ENCODE measurements around the gene SIGMAR1.
A peak's percentile ranks its signal among the peaks of the same experiment; 100 is the strongest.

Gene SIGMAR1

GRCh38 chr9:34620061-34620994, 17.3 kb downstream of the SIGMAR1 start, which contains the start of gene DCTN3:
Gene DCTN3 (minus strand): TSS chr9:34620495. CDS start chr9:34620464, 31 bp downstream.
- H3K23ac ChIP-seq (ENCODE audit: low read length): no peak within 1 kb of the TSS
- H3K4me1 ChIP-seq (ENCODE audit: control insufficient read depth, low read depth, low read length): peaks cover 2% of the 10 kb centered on the region
- no peaks in the 10 kb centered on the region for H3K36me3 ChIP-seq (ENCODE audit: control insufficient read depth, insufficient read depth, low read length)
- no peak within 1 kb of the TSS for H2BK15ac ChIP-seq (replicated peaks; ENCODE audit: low read depth)
- no peak within 1 kb of the TSS for H2BK5ac ChIP-seq (ENCODE audit: low read length)
- no peak within 1 kb of the TSS for H4K8ac ChIP-seq (ENCODE audit: low read depth, low read length)
- peaks cover 13% of the 10 kb centered on the region for H3K27me3 ChIP-seq (ENCODE audit: insufficient read depth, low read length, poor library complexity)
- no peak within 1 kb of the TSS for H2BK120ac ChIP-seq (ENCODE audit: low read depth, low read length)
- no peak within 1 kb of the TSS for H4K5ac ChIP-seq (ENCODE audit: low read length)
- peak within 1 kb of the TSS; percentile 82 for H3K56ac ChIP-seq (ENCODE audit: low read length)
- peak within 1 kb of the TSS; percentile 45 for H3K4me3 ChIP-seq (ENCODE audit: low read length)
- no peaks in the 10 kb centered on the region for H3K79me1 ChIP-seq (ENCODE audit: low read length)
- peak; percentile 97 for DNase-seq
- peak within 1 kb of the TSS; percentile 78 for H3K4me2 ChIP-seq (ENCODE audit: low read length)
- WGBS (ENCODE audit: extremely low coverage, insufficient coverage, low lambda C conversion rate): no CpG with 5 or more reads among the region's 43 CpGs
- no peak within 1 kb of the TSS for H3K18ac ChIP-seq (ENCODE audit: low read length)
- peak within 1 kb of the TSS; percentile 69 for H3K9ac ChIP-seq (ENCODE audit: low read length)
- H3K4ac ChIP-seq (ENCODE audit: low read depth, low read length): no peak within 1 kb of the TSS
- H2AK5ac ChIP-seq (ENCODE audit: low read length): no peak within 1 kb of the TSS
- no peaks in the 10 kb centered on the region for H3K79me2 ChIP-seq (ENCODE audit: control insufficient read depth, insufficient read depth, low read length)
- H3K27ac ChIP-seq (ENCODE audit: low read depth, low read length): no peak within 1 kb of the TSS

GRCh38 chr9:34615132-34615531, 22.5 kb downstream of the SIGMAR1 start:
- Histone ChIP-seq H3K18ac (ENCODE audit: low read length) (no peak overlapping the region), H3K23ac (ENCODE audit: low read length) (no peak overlapping the region), H3K36me3 (ENCODE audit: control insufficient read depth, insufficient read depth, low read length) (no peaks in the 10 kb centered on the region), H2BK120ac (ENCODE audit: low read depth, low read length) (no peak overlapping the region), H2BK15ac (replicated peaks; ENCODE audit: low read depth) (no peak overlapping the region), H3K4me3 (ENCODE audit: low read length) (no peak overlapping the region), H2BK5ac (ENCODE audit: low read length) (no peak overlapping the region), H3K79me1 (ENCODE audit: low read length) (no peaks in the 10 kb centered on the region), H4K8ac (ENCODE audit: low read depth, low read length) (no peak overlapping the region), H3K56ac (ENCODE audit: low read length) (no peak overlapping the region), H2AK5ac (ENCODE audit: low read length) (no peak overlapping the region), H3K79me2 (ENCODE audit: control insufficient read depth, insufficient read depth, low read length) (no peaks in the 10 kb centered on the region), H3K4ac (ENCODE audit: low read depth, low read length) (no peak overlapping the region), H3K9ac (ENCODE audit: low read length) (no peak overlapping the region), H3K4me1 (ENCODE audit: control insufficient read depth, low read depth, low read length) (peaks cover 6% of the 10 kb centered on the region), H3K27ac (ENCODE audit: low read depth, low read length) (no peak overlapping the region), H4K5ac (ENCODE audit: low read length) (no peak overlapping the region), H3K27me3 (ENCODE audit: insufficient read depth, low read length, poor library complexity) (no peaks in the 10 kb centered on the region), H3K4me2 (ENCODE audit: low read length) (no peak overlapping the region)
- no CpG with 5 or more reads among the region's 2 CpGs for WGBS (ENCODE audit: extremely low coverage, insufficient coverage, low lambda C conversion rate)
- DNase-seq: no peak

- Histone ChIP-seq H3K18ac (ENCODE audit: low read length) (no peak overlapping the region), H3K79me1 (ENCODE audit: low read length) (no peaks in the 10 kb centered on the region), H2BK5ac (ENCODE audit: low read length) (no peak overlapping the region), H2BK120ac (ENCODE audit: low read depth, low read length) (no peak overlapping the region), H4K8ac (ENCODE audit: low read depth, low read length) (no peak overlapping the region), H3K56ac (ENCODE audit: low read length) (peak overlapping the region; percentile 71), H3K79me2 (ENCODE audit: control insufficient read depth, insufficient read depth, low read length) (no peaks in the 10 kb centered on the region), H2BK15ac (replicated peaks; ENCODE audit: low read depth) (no peak overlapping the region), H3K4me1 (ENCODE audit: control insufficient read depth, low read depth, low read length) (peaks cover 3% of the 10 kb centered on the region), H3K27me3 (ENCODE audit: insufficient read depth, low read length, poor library complexity) (no peaks in the 10 kb centered on the region), H3K4me3 (ENCODE audit: low read length) (no peak overlapping the region), H3K4me2 (ENCODE audit: low read length) (peak overlapping the region; percentile 90), H2AK5ac (ENCODE audit: low read length) (no peak overlapping the region), H3K4ac (ENCODE audit: low read depth, low read length) (no peak overlapping the region), H3K27ac (ENCODE audit: low read depth, low read length) (no peak overlapping the region), H4K5ac (ENCODE audit: low read length) (no peak overlapping the region), H3K9ac (ENCODE audit: low read length) (peak overlapping the region; percentile 65), H3K23ac (ENCODE audit: low read length) (no peak overlapping the region), H3K36me3 (ENCODE audit: control insufficient read depth, insufficient read depth, low read length) (no peaks in the 10 kb centered on the region)
- whole genome bisulfite sequencing (ENCODE audit: extremely low coverage, insufficient coverage, low lambda C conversion rate): no CpG with 5 or more reads among the region's 15 CpGs
- peak; percentile 81 for DNase-seq
Measured at GRCh38 chr9:34612788-34613390, 24.7 kb downstream of the SIGMAR1 start.

GRCh38 chr9:34611811-34612787, 25.5 kb downstream of the SIGMAR1 start, which contains the start of gene RPP25L:
Gene RPP25L (minus strand): TSS chr9:34612097. CDS start chr9:34611296, 801 bp downstream.
- Histone ChIP-seq H3K4ac (ENCODE audit: low read depth, low read length) (peak within 1 kb of the TSS; percentile 61), H2AK5ac (ENCODE audit: low read length) (peak within 1 kb of the TSS; percentile 79), H3K18ac (ENCODE audit: low read length) (peak within 1 kb of the TSS; percentile 82), H3K79me1 (ENCODE audit: low read length) (no peaks in the 10 kb centered on the region), H3K4me3 (ENCODE audit: low read length) (peak within 1 kb of the TSS; percentile 69), H3K79me2 (ENCODE audit: control insufficient read depth, insufficient read depth, low read length) (no peaks in the 10 kb centered on the region), H2BK15ac (replicated peaks; ENCODE audit: low read depth) (no peak within 1 kb of the TSS), H3K4me2 (ENCODE audit: low read length) (peak within 1 kb of the TSS; percentile 90), H2BK5ac (ENCODE audit: low read length) (no peak within 1 kb of the TSS), H3K27me3 (ENCODE audit: insufficient read depth, low read length, poor library complexity) (no peaks in the 10 kb centered on the region), H3K36me3 (ENCODE audit: control insufficient read depth, insufficient read depth, low read length) (no peaks in the 10 kb centered on the region), H2BK120ac (ENCODE audit: low read depth, low read length) (no peak within 1 kb of the TSS), H3K27ac (ENCODE audit: low read depth, low read length) (no peak within 1 kb of the TSS), H4K5ac (ENCODE audit: low read length) (peak within 1 kb of the TSS; percentile 15), H4K8ac (ENCODE audit: low read depth, low read length) (peak within 1 kb of the TSS; percentile 5), H3K9ac (ENCODE audit: low read length) (peak within 1 kb of the TSS; percentile 95), H3K4me1 (ENCODE audit: control insufficient read depth, low read depth, low read length) (peaks cover 3% of the 10 kb centered on the region), H3K23ac (ENCODE audit: low read length) (peak within 1 kb of the TSS; percentile 98), H3K56ac (ENCODE audit: low read length) (peak within 1 kb of the TSS; percentile 94)
- DNase-seq: peak; percentile 80
- WGBS (ENCODE audit: extremely low coverage, insufficient coverage, low lambda C conversion rate): no CpG with 5 or more reads among the region's 77 CpGs

- H2AK5ac ChIP-seq (ENCODE audit: low read length): peak overlapping the region; percentile 79
- no peak overlapping the region for H2BK5ac ChIP-seq (ENCODE audit: low read length)
- H2BK15ac ChIP-seq (replicated peaks; ENCODE audit: low read depth): no peak overlapping the region
- peak overlapping the region; percentile 94 for H3K56ac ChIP-seq (ENCODE audit: low read length)
- WGBS (ENCODE audit: extremely low coverage, insufficient coverage, low lambda C conversion rate): no CpG with 5 or more reads among the region's 10 CpGs
- H3K79me1 ChIP-seq (ENCODE audit: low read length): no peaks in the 10 kb centered on the region
- no peaks in the 10 kb centered on the region for H3K27me3 ChIP-seq (ENCODE audit: insufficient read depth, low read length, poor library complexity)
- H3K27ac ChIP-seq (ENCODE audit: low read depth, low read length): no peak overlapping the region
- no peaks in the 10 kb centered on the region for H3K36me3 ChIP-seq (ENCODE audit: control insufficient read depth, insufficient read depth, low read length)
- peak overlapping the region; percentile 95 for H3K9ac ChIP-seq (ENCODE audit: low read length)
- peak overlapping the region; percentile 98 for H3K23ac ChIP-seq (ENCODE audit: low read length)
- peak overlapping the region; percentile 15 for H4K5ac ChIP-seq (ENCODE audit: low read length)
- H3K4me2 ChIP-seq (ENCODE audit: low read length): peak overlapping the region; percentile 84
- H4K8ac ChIP-seq (ENCODE audit: low read depth, low read length): peak overlapping the region; percentile 5
- no peak for DNase-seq
- H3K4me1 ChIP-seq (ENCODE audit: control insufficient read depth, low read depth, low read length): peaks cover 3% of the 10 kb centered on the region
- H3K18ac ChIP-seq (ENCODE audit: low read length): peak overlapping the region; percentile 82
- peak overlapping the region; percentile 61 for H3K4ac ChIP-seq (ENCODE audit: low read depth, low read length)
- peak overlapping the region; percentile 69 for H3K4me3 ChIP-seq (ENCODE audit: low read length)
- H2BK120ac ChIP-seq (ENCODE audit: low read depth, low read length): no peak overlapping the region
- no peaks in the 10 kb centered on the region for H3K79me2 ChIP-seq (ENCODE audit: control insufficient read depth, insufficient read depth, low read length)
Measured at GRCh38 chr9:34611251-34611810, 26.3 kb downstream of the SIGMAR1 start.
